GM23338 (cell line): ENCODE results near the gene WFDC10A. TPM values are rescaled to one million over a fixed set of nuclear protein-coding genes. Genes with fewer than 3 reads are reported as not detected.

Experiments
- ATAC-seq: fragments of 200-7000 bp; cut with Tn5 transposase; 3 replicates; pipeline ENCODE4 v1.9.1; 2020
- DNase-seq: peaks from one replicate; pipeline ENCODE4 v3.0.0-alpha.2; 2015; ENCODE audit warnings: low spot score
- H2AFZ ChIP-seq: fragments of 200-600 bp; sonication (generic); 2 replicates; pipeline ENCODE4 v1.8.0; 2016; ENCODE audit warnings: antibody characterized with exemption, mild to moderate bottlenecking, moderate library complexity
- H3F3A ChIP-seq: fragments of 200-600 bp; sonication (generic); replicated peaks from 2 replicates; pipeline ENCODE4 v1.8.0; 2017; ENCODE audit warnings: antibody characterized with exemption, mixed run types, low read depth
- H3K27ac ChIP-seq: fragments of 200-600 bp; sonication (generic); 2 replicates; pipeline ENCODE4 v1.6.1; 2016; ENCODE audit warnings: low read depth
- H3K27me3 ChIP-seq: fragments of 200-600 bp; sonication (generic); 2 replicates; pipeline ENCODE4 v1.8.0; 2016; ENCODE audit warnings: mild to moderate bottlenecking, mixed run types, moderate library complexity; ENCODE audit not compliant: insufficient read depth
- H3K36me3 ChIP-seq: fragments of 200-600 bp; sonication (generic); 2 replicates; pipeline ENCODE4 v1.8.0; 2016; ENCODE audit warnings: mild to moderate bottlenecking; ENCODE audit not compliant: insufficient read depth
- H3K4me1 ChIP-seq: fragments of 200-600 bp; sonication (generic); 2 replicates; pipeline ENCODE4 v1.8.0; 2016; ENCODE audit warnings: mild to moderate bottlenecking, moderate library complexity; ENCODE audit not compliant: insufficient read depth
- H3K4me2 ChIP-seq: fragments of 200-600 bp; sonication (generic); 2 replicates; pipeline ENCODE4 v1.7.1; 2017; ENCODE audit warnings: mixed run types
- H3K4me3 ChIP-seq: fragments of 200-600 bp; sonication (generic); 2 replicates; pipeline ENCODE4 v1.6.1; 2016; ENCODE audit warnings: mixed run types
- H3K79me2 ChIP-seq: fragments of 200-600 bp; sonication (generic); replicated peaks from 2 replicates; pipeline ENCODE4 v1.8.0; 2017; ENCODE audit warnings: mild to moderate bottlenecking; ENCODE audit not compliant: insufficient read depth
- H3K9me2 ChIP-seq: fragments of 200-600 bp; sonication (generic); 2 replicates; pipeline ENCODE4 v1.8.0; 2017; ENCODE audit not compliant: insufficient read depth
- H4K20me1 ChIP-seq: fragments of 200-600 bp; sonication (generic); replicated peaks from 2 replicates; pipeline ENCODE4 v1.8.0; 2017; ENCODE audit warnings: mild to moderate bottlenecking; ENCODE audit not compliant: insufficient read depth
- H3K27ac Mint-ChIP-seq: 2 replicates; pipeline ENCODE4 v1.8.0; 2020; ENCODE audit warnings: inconsistent platforms, mild to moderate bottlenecking, moderate library complexity, mixed read lengths
- H3K27me3 Mint-ChIP-seq: 3 replicates; pipeline ENCODE4 v1.8.0; 2022; ENCODE audit warnings: low read depth, mild to moderate bottlenecking, moderate library complexity, mixed read lengths, inconsistent platforms; ENCODE audit not compliant: insufficient read depth, poor library complexity
- H3K36me3 Mint-ChIP-seq: 3 replicates; pipeline ENCODE4 v1.8.0; 2021; ENCODE audit warnings: low read depth, mild to moderate bottlenecking, inconsistent platforms, moderate library complexity, mixed read lengths
- H3K4me1 Mint-ChIP-seq: 3 replicates; pipeline ENCODE4 v1.8.0; 2020; ENCODE audit warnings: mild to moderate bottlenecking, inconsistent platforms, mixed read lengths
- H3K4me3 Mint-ChIP-seq: 3 replicates; pipeline ENCODE4 v1.8.0; 2021; ENCODE audit warnings: moderate library complexity, mild to moderate bottlenecking, inconsistent platforms, mixed read lengths
- H3K9me3 Mint-ChIP-seq: 3 replicates; pipeline ENCODE4 v1.8.0; 2020; ENCODE audit warnings: moderate library complexity, mild to moderate bottlenecking, inconsistent platforms, mixed read lengths
- CTCF ChIP-seq, 2 experiments: fragments of 200-600 bp in 1 of 2; sonication (generic) in 1 of 2; conservative IDR thresholded peaks; 2 replicates each; pipeline versions ENCODE4 v1.5.1 to v1.6.1; 2016 to 2017; ENCODE audit warnings: antibody characterized with exemption in 2 of 2, low read depth in 2 of 2, mild to moderate bottlenecking in 2 of 2, moderate library complexity in 1 of 2
- POLR2AphosphoS5 ChIP-seq: IDR thresholded peaks from 2 replicates; pipeline ENCODE4 v1.6.1; 2016; ENCODE audit warnings: antibody characterized with exemption, low read depth
- ZNF114 ChIP-seq: fragments of 250-450 bp; sonication (Bioruptor Pico); IDR thresholded peaks from 2 replicates; pipeline ENCODE4 v1.5.0; 2020; ENCODE audit warnings: mild to moderate bottlenecking, moderate library complexity
- ZNF331 ChIP-seq: fragments of 250-450 bp; sonication (Bioruptor Pico); IDR thresholded peaks from 2 replicates; pipeline ENCODE4 v1.5.0; 2020; ENCODE audit warnings: low read depth, mild to moderate bottlenecking, moderate library complexity
- polyA plus RNA-seq: library from polyadenylated mRNA; unstranded; fragments of >200 nt; fragmentation: Nextera tagmentation; extraction: Ambion mirVana; gene quantifications from 2 replicates; pipeline ENCODE4 v1.2.1, GENCODE V29; 2016
- total RNA-seq: library from RNA; depleted of rRNA; stranded (reverse); fragments of >200 nt; shearing (Covaris generic); gene quantifications from 2 replicates; pipeline ENCODE4 v1.2.3, GENCODE V29; 2014
- TF ChIP-seq, protein P1 (sequence below): IDR thresholded peaks from one replicate; pipeline ENCODE4 v1.6.1; 2018; ENCODE audit warnings: antibody characterized with exemption; ENCODE audit not compliant: unreplicated experiment
- TF ChIP-seq, protein P2 (sequence below): IDR thresholded peaks from 2 replicates; pipeline ENCODE4 v1.6.1; 2016; ENCODE audit warnings: antibody characterized with exemption
- TF ChIP-seq, protein P3 (sequence below): fragments of 250-450 bp; sonication (Bioruptor Pico); IDR thresholded peaks from 2 replicates; pipeline ENCODE4 v1.5.0; 2020; ENCODE audit warnings: mild to moderate bottlenecking, moderate library complexity

WFDC10A gene
- total and polyA plus RNA-seq, 2 experiments from 2014 or later, result not detected

GRCh38 chr20:45621593-45621992 lies 7.9 kb upstream of the WFDC10A start (continued):
- TF ChIP-seq, protein P1, sequence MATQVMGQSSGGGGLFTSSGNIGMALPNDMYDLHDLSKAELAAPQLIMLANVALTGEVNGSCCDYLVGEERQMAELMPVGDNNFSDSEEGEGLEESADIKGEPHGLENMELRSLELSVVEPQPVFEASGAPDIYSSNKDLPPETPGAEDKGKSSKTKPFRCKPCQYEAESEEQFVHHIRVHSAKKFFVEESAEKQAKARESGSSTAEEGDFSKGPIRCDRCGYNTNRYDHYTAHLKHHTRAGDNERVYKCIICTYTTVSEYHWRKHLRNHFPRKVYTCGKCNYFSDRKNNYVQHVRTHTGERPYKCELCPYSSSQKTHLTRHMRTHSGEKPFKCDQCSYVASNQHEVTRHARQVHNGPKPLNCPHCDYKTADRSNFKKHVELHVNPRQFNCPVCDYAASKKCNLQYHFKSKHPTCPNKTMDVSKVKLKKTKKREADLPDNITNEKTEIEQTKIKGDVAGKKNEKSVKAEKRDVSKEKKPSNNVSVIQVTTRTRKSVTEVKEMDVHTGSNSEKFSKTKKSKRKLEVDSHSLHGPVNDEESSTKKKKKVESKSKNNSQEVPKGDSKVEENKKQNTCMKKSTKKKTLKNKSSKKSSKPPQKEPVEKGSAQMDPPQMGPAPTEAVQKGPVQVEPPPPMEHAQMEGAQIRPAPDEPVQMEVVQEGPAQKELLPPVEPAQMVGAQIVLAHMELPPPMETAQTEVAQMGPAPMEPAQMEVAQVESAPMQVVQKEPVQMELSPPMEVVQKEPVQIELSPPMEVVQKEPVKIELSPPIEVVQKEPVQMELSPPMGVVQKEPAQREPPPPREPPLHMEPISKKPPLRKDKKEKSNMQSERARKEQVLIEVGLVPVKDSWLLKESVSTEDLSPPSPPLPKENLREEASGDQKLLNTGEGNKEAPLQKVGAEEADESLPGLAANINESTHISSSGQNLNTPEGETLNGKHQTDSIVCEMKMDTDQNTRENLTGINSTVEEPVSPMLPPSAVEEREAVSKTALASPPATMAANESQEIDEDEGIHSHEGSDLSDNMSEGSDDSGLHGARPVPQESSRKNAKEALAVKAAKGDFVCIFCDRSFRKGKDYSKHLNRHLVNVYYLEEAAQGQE, result no peak
- TF ChIP-seq, protein P2, sequence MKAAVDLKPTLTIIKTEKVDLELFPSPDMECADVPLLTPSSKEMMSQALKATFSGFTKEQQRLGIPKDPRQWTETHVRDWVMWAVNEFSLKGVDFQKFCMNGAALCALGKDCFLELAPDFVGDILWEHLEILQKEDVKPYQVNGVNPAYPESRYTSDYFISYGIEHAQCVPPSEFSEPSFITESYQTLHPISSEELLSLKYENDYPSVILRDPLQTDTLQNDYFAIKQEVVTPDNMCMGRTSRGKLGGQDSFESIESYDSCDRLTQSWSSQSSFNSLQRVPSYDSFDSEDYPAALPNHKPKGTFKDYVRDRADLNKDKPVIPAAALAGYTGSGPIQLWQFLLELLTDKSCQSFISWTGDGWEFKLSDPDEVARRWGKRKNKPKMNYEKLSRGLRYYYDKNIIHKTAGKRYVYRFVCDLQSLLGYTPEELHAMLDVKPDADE, result no peak
- TF ChIP-seq ZNF331 (CRISPR knock-in tag), result no peak
- TF ChIP-seq ZNF114 (CRISPR knock-in tag), result no peak
- no peak for TF ChIP-seq POLR2AphosphoS5
- TF ChIP-seq CTCF (conservative IDR thresholded peaks at IDR 0.05; ENCODE audit: low read depth in 2 of 2), result no peak

GRCh38 chr20:45626540-45626939 lies 3.0 kb upstream of the WFDC10A start:
- Histone ChIP-seq H3K27ac (no peak overlapping the region), H3K4me3 (no peak overlapping the region), H3K4me2 (no peak overlapping the region), H3K36me3 (no peaks in the 10 kb centered on the region), H3K4me1 (no peaks in the 10 kb centered on the region), H3K9me2 (peaks cover 6% of the 10 kb centered on the region; the same call in 1 of the 2 replicates), H3K27me3 (no peaks in the 10 kb centered on the region), H3K79me2 (no peaks in the 10 kb centered on the region), H4K20me1 (no peaks in the 10 kb centered on the region), H3F3A (no peaks in the 10 kb centered on the region), H2AFZ (no peak overlapping the region)
- Mint-ChIP-seq H3K4me3 (no peak overlapping the region), H3K27ac (no peak overlapping the region), H3K9me3 (no peaks in the 10 kb centered on the region), H3K36me3 (no peaks in the 10 kb centered on the region; the same call in 2 of the 3 replicates), H3K4me1 (peaks cover 2% of the 10 kb centered on the region; the same call in 2 of the 3 replicates), H3K27me3 (no peaks in the 10 kb centered on the region)
- ATAC-seq (no peak), DNase-seq (no peak)
- TF ChIP-seq, protein P1, result no peak
- TF ChIP-seq, protein P3, sequence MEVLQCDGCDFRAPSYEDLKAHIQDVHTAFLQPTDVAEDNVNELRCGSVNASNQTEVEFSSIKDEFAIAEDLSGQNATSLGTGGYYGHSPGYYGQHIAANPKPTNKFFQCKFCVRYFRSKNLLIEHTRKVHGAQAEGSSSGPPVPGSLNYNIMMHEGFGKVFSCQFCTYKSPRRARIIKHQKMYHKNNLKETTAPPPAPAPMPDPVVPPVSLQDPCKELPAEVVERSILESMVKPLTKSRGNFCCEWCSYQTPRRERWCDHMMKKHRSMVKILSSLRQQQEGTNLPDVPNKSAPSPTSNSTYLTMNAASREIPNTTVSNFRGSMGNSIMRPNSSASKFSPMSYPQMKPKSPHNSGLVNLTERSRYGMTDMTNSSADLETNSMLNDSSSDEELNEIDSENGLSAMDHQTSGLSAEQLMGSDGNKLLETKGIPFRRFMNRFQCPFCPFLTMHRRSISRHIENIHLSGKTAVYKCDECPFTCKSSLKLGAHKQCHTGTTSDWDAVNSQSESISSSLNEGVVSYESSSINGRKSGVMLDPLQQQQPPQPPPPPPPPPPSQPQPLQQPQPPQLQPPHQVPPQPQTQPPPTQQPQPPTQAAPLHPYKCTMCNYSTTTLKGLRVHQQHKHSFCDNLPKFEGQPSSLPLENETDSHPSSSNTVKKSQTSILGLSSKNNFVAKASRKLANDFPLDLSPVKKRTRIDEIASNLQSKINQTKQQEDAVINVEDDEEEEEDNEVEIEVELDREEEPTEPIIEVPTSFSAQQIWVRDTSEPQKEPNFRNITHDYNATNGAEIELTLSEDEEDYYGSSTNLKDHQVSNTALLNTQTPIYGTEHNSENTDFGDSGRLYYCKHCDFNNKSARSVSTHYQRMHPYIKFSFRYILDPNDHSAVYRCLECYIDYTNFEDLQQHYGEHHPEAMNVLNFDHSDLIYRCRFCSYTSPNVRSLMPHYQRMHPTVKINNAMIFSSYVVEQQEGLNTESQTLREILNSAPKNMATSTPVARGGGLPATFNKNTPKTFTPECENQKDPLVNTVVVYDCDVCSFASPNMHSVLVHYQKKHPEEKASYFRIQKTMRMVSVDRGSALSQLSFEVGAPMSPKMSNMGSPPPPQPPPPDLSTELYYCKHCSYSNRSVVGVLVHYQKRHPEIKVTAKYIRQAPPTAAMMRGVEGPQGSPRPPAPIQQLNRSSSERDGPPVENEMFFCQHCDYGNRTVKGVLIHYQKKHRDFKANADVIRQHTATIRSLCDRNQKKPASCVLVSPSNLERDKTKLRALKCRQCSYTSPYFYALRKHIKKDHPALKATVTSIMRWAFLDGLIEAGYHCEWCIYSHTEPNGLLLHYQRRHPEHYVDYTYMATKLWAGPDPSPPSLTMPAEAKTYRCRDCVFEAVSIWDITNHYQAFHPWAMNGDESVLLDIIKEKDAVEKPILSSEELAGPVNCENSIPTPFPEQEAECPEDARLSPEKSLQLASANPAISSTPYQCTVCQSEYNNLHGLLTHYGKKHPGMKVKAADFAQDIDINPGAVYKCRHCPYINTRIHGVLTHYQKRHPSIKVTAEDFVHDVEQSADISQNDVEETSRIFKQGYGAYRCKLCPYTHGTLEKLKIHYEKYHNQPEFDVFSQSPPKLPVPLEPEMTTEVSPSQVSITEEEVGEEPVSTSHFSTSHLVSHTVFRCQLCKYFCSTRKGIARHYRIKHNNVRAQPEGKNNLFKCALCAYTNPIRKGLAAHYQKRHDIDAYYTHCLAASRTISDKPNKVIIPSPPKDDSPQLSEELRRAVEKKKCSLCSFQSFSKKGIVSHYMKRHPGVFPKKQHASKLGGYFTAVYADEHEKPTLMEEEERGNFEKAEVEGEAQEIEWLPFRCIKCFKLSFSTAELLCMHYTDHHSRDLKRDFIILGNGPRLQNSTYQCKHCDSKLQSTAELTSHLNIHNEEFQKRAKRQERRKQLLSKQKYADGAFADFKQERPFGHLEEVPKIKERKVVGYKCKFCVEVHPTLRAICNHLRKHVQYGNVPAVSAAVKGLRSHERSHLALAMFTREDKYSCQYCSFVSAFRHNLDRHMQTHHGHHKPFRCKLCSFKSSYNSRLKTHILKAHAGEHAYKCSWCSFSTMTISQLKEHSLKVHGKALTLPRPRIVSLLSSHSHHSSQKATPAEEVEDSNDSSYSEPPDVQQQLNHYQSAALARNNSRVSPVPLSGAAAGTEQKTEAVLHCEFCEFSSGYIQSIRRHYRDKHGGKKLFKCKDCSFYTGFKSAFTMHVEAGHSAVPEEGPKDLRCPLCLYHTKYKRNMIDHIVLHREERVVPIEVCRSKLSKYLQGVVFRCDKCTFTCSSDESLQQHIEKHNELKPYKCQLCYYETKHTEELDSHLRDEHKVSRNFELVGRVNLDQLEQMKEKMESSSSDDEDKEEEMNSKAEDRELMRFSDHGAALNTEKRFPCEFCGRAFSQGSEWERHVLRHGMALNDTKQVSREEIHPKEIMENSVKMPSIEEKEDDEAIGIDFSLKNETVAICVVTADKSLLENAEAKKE (CRISPR knock-in tag), result no peak
